H1 (cell line): Measurements from ENCODE around the gene SH3PXD2B. TPM values are rescaled to one million over a fixed set of nuclear protein-coding genes. Genes with fewer than 3 reads are reported as not detected.

Source experiments
- CTCF ChIA-PET: fragments of 300-600 bp; sonication (Branson Sonifier 250); formaldehyde crosslinking; loops from one replicate; lab custom pipeline; 2021; ENCODE audit not compliant: partially characterized antibody; lab: Charles Lee
- POLR2A ChIA-PET: fragments of 300-600 bp; sonication (Branson Sonifier 250); formaldehyde crosslinking; loops from one replicate; lab custom pipeline; 2021; ENCODE audit warnings: inconsistent platforms; ENCODE audit not compliant: partially characterized antibody; lab: Charles Lee
- DNase-seq, 2 experiments: peaks; one replicate each; pipeline versions ENCODE4 v3.0.0 to v3.0.0-alpha.2; 2010 to 2022; ENCODE audit warnings: low spot score in 2 of 2, low read depth in 1 of 2, mixed read lengths in 1 of 2
- FAIRE-seq: peaks from 2 replicates; lab custom pipeline; 2011; peaks lifted over from hg19 to GRCh38; lab: Jason Lieb, UNC
- H2AFZ ChIP-seq: 2 replicates; pipeline ENCODE4 v1.8.1; 2012; ENCODE audit warnings: low read length, inconsistent platforms
- H2AK5ac ChIP-seq: 2 replicates; pipeline ENCODE4 v1.6.1; 2013; ENCODE audit warnings: low read depth, low read length
- H2BK120ac ChIP-seq: replicated peaks from 2 replicates; pipeline ENCODE3; 2013; ENCODE audit warnings: low read depth, low read length, inconsistent platforms
- H2BK12ac ChIP-seq: 2 replicates; pipeline ENCODE4 v1.6.1; 2013; ENCODE audit warnings: low read depth, low read length
- H2BK15ac ChIP-seq: 2 replicates; pipeline ENCODE4 v1.6.1; 2013; ENCODE audit warnings: low read length
- H2BK20ac ChIP-seq: 2 replicates; pipeline ENCODE4 v1.6.1; 2013; ENCODE audit warnings: low read length
- H2BK5ac ChIP-seq: 2 replicates; pipeline ENCODE4 v1.6.1; 2013; ENCODE audit warnings: low read depth, low read length
- H3K14ac ChIP-seq: 2 replicates; pipeline ENCODE4 v1.6.1; 2013; ENCODE audit warnings: inconsistent platforms; ENCODE audit not compliant: insufficient read length
- H3K18ac ChIP-seq: 2 replicates; pipeline ENCODE4 v1.6.1; 2013; ENCODE audit warnings: low read length; ENCODE audit errors: extremely low read depth
- H3K23ac ChIP-seq: 2 replicates; pipeline ENCODE4 v1.6.1; 2013; ENCODE audit warnings: inconsistent platforms; ENCODE audit not compliant: insufficient read length
- H3K23me2 ChIP-seq: 2 replicates; pipeline ENCODE4 v1.6.1; 2013; ENCODE audit warnings: low read depth, low read length
- H3K27ac ChIP-seq: 2 replicates; pipeline ENCODE4 v1.6.1; 2011; ENCODE audit warnings: low read depth, low read length, inconsistent platforms
- H3K27me3 ChIP-seq, 4 experiments: replicated peaks in 1 of 4; 1 replicate in 1 of 4; 2 replicates in 3 of 4; pipeline versions ENCODE4 v1.6.1 to v1.8.1; 2011 to 2013; ENCODE audit warnings: low read length in 3 of 4, mild to moderate bottlenecking in 3 of 4, inconsistent platforms in 2 of 4, mixed read lengths in 2 of 4, moderate library complexity in 1 of 4; ENCODE audit not compliant: control insufficient read depth in 3 of 4, insufficient read depth in 3 of 4; ENCODE audit errors: extremely low read depth in 1 of 4
- H3K36me3 ChIP-seq, 4 experiments: 2 replicates each; pipeline versions ENCODE4 v1.6.1 to v1.8.1; 2011 to 2013; ENCODE audit warnings: mild to moderate bottlenecking in 4 of 4, low read length in 3 of 4, moderate library complexity in 2 of 4, control low read depth in 1 of 4, inconsistent platforms in 1 of 4; ENCODE audit not compliant: insufficient read depth in 4 of 4, control insufficient read depth in 2 of 4
- H3K4ac ChIP-seq: replicated peaks from 2 replicates; pipeline ENCODE3; 2013; ENCODE audit warnings: low read length, low read depth, mixed read lengths, inconsistent platforms; ENCODE audit not compliant: insufficient read length
- H3K4me1 ChIP-seq, 4 experiments: replicated peaks in 1 of 4; 1 replicate in 1 of 4; 2 replicates in 3 of 4; pipeline versions ENCODE4 v1.6.1 to v1.8.1; 2011 to 2013; ENCODE audit warnings: low read length in 3 of 4, inconsistent platforms in 2 of 4, mixed read lengths in 1 of 4; ENCODE audit not compliant: insufficient read depth in 4 of 4, control insufficient read depth in 3 of 4
- H3K4me2 ChIP-seq, 2 experiments: 2 replicates each; pipeline versions ENCODE4 v1.6.1 to v1.8.1; 2011 to 2013; ENCODE audit warnings: low read depth in 2 of 2, low read length in 2 of 2, control low read depth in 1 of 2, inconsistent platforms in 1 of 2, mild to moderate bottlenecking in 1 of 2; ENCODE audit not compliant: insufficient read depth in 1 of 2
- H3K4me3 ChIP-seq, 4 experiments: fragments of 200-600, 300-600 bp in 1 of 4; sonication (generic), shearing (Covaris generic), sonication (Bioruptor Twin) in 1 of 4; 2 replicates each; pipeline versions ENCODE4 v1.5.1 to v1.8.1; 2011 to 2016; ENCODE audit warnings: low read length in 4 of 4, low read depth in 3 of 4, control low read depth in 2 of 4, inconsistent platforms in 2 of 4, mild to moderate bottlenecking in 2 of 4, mixed read lengths in 1 of 4, moderate library complexity in 1 of 4; ENCODE audit not compliant: insufficient read depth in 2 of 4; ENCODE audit errors: extremely low read depth in 1 of 4
- H3K56ac ChIP-seq: replicated peaks from 2 replicates; pipeline ENCODE3; 2013; ENCODE audit warnings: low read depth, mild to moderate bottlenecking, mixed read lengths, low read length, inconsistent platforms; ENCODE audit not compliant: insufficient read length
- H3K79me1 ChIP-seq: 2 replicates; pipeline ENCODE4 v1.6.1; 2013; ENCODE audit warnings: low read depth, low read length, control low read depth
- H3K79me2 ChIP-seq, 2 experiments: 2 replicates each; pipeline versions ENCODE4 v1.6.1 to v1.8.1; 2012 to 2013; ENCODE audit warnings: low read length in 2 of 2, mild to moderate bottlenecking in 2 of 2, inconsistent platforms in 1 of 2; ENCODE audit not compliant: insufficient read depth in 2 of 2, control insufficient read depth in 1 of 2
- H3K9ac ChIP-seq, 4 experiments: replicated peaks in 1 of 4; 1 replicate in 1 of 4; 2 replicates in 3 of 4; pipeline versions ENCODE4 v1.6.1 to v1.8.1; 2011 to 2013; ENCODE audit warnings: low read depth in 3 of 4, low read length in 3 of 4, control low read depth in 2 of 4, mild to moderate bottlenecking in 2 of 4, moderate library complexity in 2 of 4, inconsistent platforms in 1 of 4; ENCODE audit errors: extremely low read depth in 1 of 4
- H3K9me3 ChIP-seq, 2 experiments: 2 replicates each; pipeline versions ENCODE4 v1.6.1 to v1.8.1; 2012 to 2013; ENCODE audit warnings: mild to moderate bottlenecking in 2 of 2, moderate library complexity in 2 of 2, control low read depth in 1 of 2, inconsistent platforms in 1 of 2, low read depth in 1 of 2, low read length in 1 of 2, mixed read lengths in 1 of 2; ENCODE audit not compliant: insufficient read depth in 2 of 2
- H4K20me1 ChIP-seq, 2 experiments: replicated peaks in 1 of 2; 2 replicates each; pipeline versions ENCODE3 to v1.8.1; 2011 to 2013; ENCODE audit warnings: inconsistent platforms in 2 of 2, low read length in 2 of 2, mild to moderate bottlenecking in 1 of 2; ENCODE audit not compliant: insufficient read depth in 2 of 2, control insufficient read depth in 1 of 2
- H4K5ac ChIP-seq: 2 replicates; pipeline ENCODE4 v1.6.1; 2013; ENCODE audit warnings: low read length, low read depth, mixed read lengths, inconsistent platforms; ENCODE audit not compliant: insufficient read length
- H4K8ac ChIP-seq: 2 replicates; pipeline ENCODE4 v1.8.0; 2013; ENCODE audit warnings: mild to moderate bottlenecking, moderate library complexity, low read length, inconsistent platforms; ENCODE audit not compliant: insufficient read depth; ENCODE audit errors: extremely low read depth
- H4K91ac ChIP-seq: replicated peaks from 2 replicates; pipeline ENCODE3; 2013; ENCODE audit warnings: low read length, mixed read lengths, inconsistent platforms; ENCODE audit not compliant: insufficient read length
- HDAC6 ChIP-seq: IDR thresholded peaks from one replicate; pipeline ENCODE4 v1.7.1; 2012; ENCODE audit warnings: low read depth, mild to moderate bottlenecking, inconsistent platforms, low read length, moderate library complexity
- NANOG ChIP-seq: IDR thresholded peaks from 2 replicates; pipeline ENCODE4 v1.6.1; 2011; ENCODE audit warnings: low read length, low read depth, mild to moderate bottlenecking, inconsistent platforms; ENCODE audit not compliant: insufficient read depth, poor library complexity, severe bottlenecking
- POU5F1 ChIP-seq: IDR thresholded peaks from 2 replicates; pipeline ENCODE4 v1.6.1; 2011; ENCODE audit warnings: low read depth, mild to moderate bottlenecking, low read length, moderate library complexity
- WGBS, 2 experiments: shearing (Covaris generic) in 1 of 2; methylation state at CpG; one replicate each; pipeline versions ENCODE4 v1.1.6 to v1.1.7; 2013 to 2015; ENCODE audit warnings: low lambda C conversion rate in 2 of 2, mixed read lengths in 2 of 2, inconsistent platforms in 1 of 2, low coverage in 1 of 2, missing lambda C conversion rate in 1 of 2; ENCODE audit not compliant: insufficient replicate concordance in 2 of 2, insufficient coverage in 1 of 2, insufficient read length in 1 of 2; ENCODE audit errors: extremely low coverage in 1 of 2, missing lambda C conversion rate in 1 of 2; 5-methylcytosine and 5-hydroxymethylcytosine counted together
- polyA plus RNA-seq, 7 experiments: library from polyadenylated mRNA; depleted of rRNA in 3 of 7; stranded (reverse) in 5 of 7; unstranded in 2 of 7; fragments of >200 nt in 5 of 7; fragments of 200-250 nt in 2 of 7; gene quantifications; 1 replicate in 5 of 7; 2 replicates in 1 of 7; 4 replicates in 1 of 7; pipeline versions ENCODE4 v1.2.1 to v1.2.3, GENCODE V29; 2011 to 2013; ENCODE audit warnings: missing spikeins in 2 of 7, mixed read lengths in 2 of 7
- total RNA-seq: library from RNA; stranded (reverse); fragmentation: NEBNext Ultra II Directional; extraction: Animal tissue kit (Norgen Biotek cat#: 25700); gene quantifications from 2 replicates; pipeline ENCODE4 v1.2.1, GENCODE V29; 2021
- TF ChIP-seq, protein P1 (sequence below): IDR thresholded peaks from 2 replicates; pipeline ENCODE4 v1.6.1; 2012; ENCODE audit warnings: inconsistent platforms

SH3PXD2B gene
- total and polyA plus RNA-seq, 2 of the 8 experiments (the other 6 are each of a cell fraction or from before 2014, with no cell fraction given), result 32.9 to 72.9 TPM

DNA sequence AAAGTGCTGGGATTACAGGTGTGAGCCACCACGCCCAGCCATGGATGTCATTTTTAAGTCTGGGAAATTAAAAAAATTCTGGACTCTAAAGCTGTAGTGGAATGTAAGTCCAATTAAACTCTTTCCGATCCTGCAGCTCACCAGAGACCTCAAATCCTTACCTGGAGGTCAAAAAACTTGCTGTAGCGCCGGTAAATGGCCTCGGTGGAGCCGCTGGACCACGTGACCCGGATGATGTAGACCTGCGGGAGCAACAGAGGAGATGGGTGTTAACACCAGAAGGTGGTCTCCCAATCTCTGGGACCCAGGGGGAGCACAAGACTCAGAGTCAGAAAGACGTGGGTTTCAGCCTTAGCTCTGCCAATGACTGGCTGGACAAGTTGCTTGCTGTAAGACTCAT, 32.1 kb downstream of the SH3PXD2B start:
- no peak for FAIRE-seq
- 94% methylated on average over 10 of the region's 10 CpGs; no CpG with 5 or more reads in 1 of the 2 experiments for WGBS, 2 experiments
- POLR2A ChIA-PET, result interaction anchor here (0.6 to 1.0 kb wide), 2 partner anchors 31 to 32 kb away, joined by 3 read pairs; partner anchors contain the start of gene SH3PXD2B
- no peak for DNase-seq
- Histone ChIP-seq H3K27me3 (no peaks in the 10 kb centered on the region), H2BK15ac (no peak overlapping the region), H4K5ac (no peak overlapping the region), H2BK12ac (no peak overlapping the region), H3K4ac (no peak overlapping the region), H3K36me3 (peaks cover 3 to 37% (median 19%) of the 10 kb centered on the region in 4 experiments), H3K56ac (no peak overlapping the region), H3K18ac (no peak overlapping the region), H2BK120ac (no peak overlapping the region), H3K23ac (no peak overlapping the region), H3K4me2 (no peak overlapping the region), H3K14ac (no peak overlapping the region), H3K9me3 (no peaks in the 10 kb centered on the region), H2AK5ac (no peak overlapping the region), H4K20me1 (peaks cover 6 to 23% of the 10 kb centered on the region in 2 experiments), H3K4me1 (peaks cover 0 to 3% (median 0%) of the 10 kb centered on the region in 4 experiments; a peak in 2 of 7 replicates), H3K79me2 (peaks cover 0 to 32% of the 10 kb centered on the region in 2 experiments; a peak in 2 of 4 replicates), H4K8ac (no peak overlapping the region), H3K27ac (no peak overlapping the region), H4K91ac (no peak overlapping the region), H3K79me1 (peaks cover 7% of the 10 kb centered on the region; the same call in 1 of the 2 replicates), H3K9ac (no peak overlapping the region), H3K23me2 (no peaks in the 10 kb centered on the region), H2AFZ (no peak overlapping the region), H2BK5ac (no peak overlapping the region), H3K4me3 (no peak overlapping the region), H2BK20ac (no peak overlapping the region)
- CTCF ChIA-PET, result interaction anchor here (1.3 to 5.2 kb wide), 2 partner anchors 29 to 52 kb away, joined by 4 to 27 read pairs; no protein-coding TSS in a partner anchor
- TF ChIP-seq NANOG, result no peak
- TF ChIP-seq, protein P1, sequence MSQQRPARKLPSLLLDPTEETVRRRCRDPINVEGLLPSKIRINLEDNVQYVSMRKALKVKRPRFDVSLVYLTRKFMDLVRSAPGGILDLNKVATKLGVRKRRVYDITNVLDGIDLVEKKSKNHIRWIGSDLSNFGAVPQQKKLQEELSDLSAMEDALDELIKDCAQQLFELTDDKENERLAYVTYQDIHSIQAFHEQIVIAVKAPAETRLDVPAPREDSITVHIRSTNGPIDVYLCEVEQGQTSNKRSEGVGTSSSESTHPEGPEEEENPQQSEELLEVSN, result no peak
- TF ChIP-seq HDAC6, result no peak
- TF ChIP-seq POU5F1, result no peak
